Fibroblast of the conjunctiva (primary cell): Measurements from ENCODE around the gene GP5.

Source experiments
- DNase-seq: peaks from one replicate; pipeline ENCODE4 v3.0.0-alpha.2; 2010; ENCODE audit warnings: low read depth

GP5 gene

GRCh38 chr3:194396859-194397756 is 2.0 kb downstream of the GP5 start:
- no peak for DNase-seq

GRCh38 chr3:194396539-194396858 is 2.6 kb downstream of the GP5 start:
- no peak for DNase-seq

GRCh38 chr3:194395778-194396538 is 3.1 kb downstream of the GP5 start:
- DNase-seq: no peak

DNA sequence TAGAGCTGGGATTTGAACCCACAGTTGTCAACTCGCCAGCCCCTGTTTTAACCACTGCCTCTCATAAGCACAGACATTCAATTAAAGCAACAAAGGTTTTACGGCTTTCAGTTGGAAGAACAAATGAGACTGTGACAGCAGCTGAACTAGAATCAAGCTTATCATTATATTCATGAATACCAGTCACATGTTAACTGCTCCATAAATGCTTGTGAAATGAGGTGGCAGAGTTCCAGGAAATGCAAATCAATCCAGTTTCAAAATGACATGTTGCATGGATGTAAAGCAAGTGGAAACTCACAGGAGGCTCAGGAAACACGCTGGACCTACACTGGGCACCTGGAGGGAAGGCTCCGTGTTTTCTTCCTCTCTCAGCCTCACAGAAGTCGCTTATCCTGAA is 3.9 kb downstream of the GP5 start:
- DNase-seq: no peak

DNA sequence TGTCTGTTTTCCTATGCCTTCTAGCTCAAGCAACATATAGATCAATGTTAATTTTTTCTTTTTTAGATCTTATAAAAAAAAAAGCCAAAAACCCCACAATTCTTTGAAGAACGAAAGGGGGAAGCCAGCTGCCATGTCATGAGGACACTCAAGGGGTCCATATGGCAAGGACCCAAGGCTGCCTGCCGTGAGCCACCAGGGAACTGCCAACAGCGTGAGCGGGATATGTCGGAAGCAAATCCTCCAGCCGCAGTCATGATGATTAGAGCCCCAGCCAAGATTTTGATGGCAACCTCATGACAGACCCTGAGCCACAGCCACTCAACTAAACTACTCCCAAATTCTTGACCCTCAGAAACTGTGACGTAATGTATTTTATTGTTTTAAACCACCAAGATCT is 6.5 kb downstream of the GP5 start:
- DNase-seq: no peak

GRCh38 chr3:194390835-194391234 is 8.2 kb downstream of the GP5 start:
- DNase-seq: no peak

DNA sequence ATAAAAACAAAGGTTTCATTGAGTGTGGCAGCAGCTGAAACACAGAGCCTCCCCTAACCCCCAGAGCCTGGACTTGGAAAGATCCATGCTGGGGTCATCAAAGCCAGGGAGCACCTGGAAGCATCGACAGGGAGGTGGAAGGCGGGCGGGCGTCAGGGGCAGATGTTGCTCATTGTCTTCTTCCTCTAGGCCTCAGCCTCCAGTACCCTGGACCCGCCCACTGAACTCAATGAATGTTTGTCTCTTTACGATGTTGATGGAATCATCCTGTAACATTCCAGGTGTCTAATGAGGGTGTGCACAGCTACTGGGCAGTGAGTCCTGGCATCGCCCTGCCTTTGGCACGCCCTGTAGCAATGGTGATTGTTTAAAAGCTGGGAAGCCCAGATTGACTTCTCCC is 9.8 kb downstream of the GP5 start:
- DNase-seq: no peak

DNA sequence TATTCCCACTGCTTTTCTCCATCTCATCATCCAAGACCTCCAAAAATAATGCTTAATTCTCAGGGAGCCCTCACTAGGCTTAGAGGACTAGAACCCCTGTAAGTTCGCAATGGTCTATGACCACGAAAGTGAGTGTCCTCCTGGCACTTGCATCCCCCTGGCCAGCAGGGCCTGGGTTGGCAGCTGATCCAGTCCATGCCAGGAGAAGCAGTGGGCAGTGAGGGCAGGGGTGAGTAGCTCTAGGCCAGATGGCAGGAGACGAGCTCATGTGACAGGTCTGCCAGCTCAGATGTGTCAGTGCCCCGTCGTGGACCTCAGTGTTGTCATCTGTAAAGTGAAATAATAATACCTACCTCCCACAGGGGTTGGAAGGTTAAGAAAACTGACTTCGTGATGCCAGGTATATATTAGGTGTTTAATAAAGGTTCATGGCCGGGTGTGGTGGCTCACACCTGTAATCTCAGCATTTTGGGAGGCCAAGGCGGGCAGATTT is 11.1 kb downstream of the GP5 start:
- DNase-seq: no peak

DNA sequence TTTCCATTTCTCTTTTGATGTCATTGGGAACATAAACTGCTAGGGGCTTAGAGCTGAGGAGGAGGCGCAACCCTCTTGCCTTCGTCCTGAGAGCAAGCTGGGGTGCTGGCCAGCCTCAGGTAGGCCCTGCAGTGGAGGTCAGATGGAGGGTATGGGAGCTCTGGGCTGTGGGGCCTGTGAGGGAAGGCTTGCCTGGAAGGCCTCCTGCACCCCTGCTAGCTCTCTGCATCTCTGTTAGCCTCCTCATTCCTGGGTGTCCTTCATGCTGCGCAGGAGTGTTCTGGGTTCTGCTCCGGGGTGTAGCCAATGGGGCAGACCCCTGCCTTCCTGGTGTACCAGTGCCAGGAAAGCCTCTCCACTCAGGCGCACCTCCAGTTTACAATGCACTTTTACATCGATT is 11.8 kb downstream of the GP5 start:
- no peak for DNase-seq

GRCh38 chr3:194386648-194387047 is 12.4 kb downstream of the GP5 start:
- DNase-seq: no peak

- no peak for DNase-seq
Observed at GRCh38 chr3:194386066-194386465, 13.0 kb downstream of the GP5 start.

DNA sequence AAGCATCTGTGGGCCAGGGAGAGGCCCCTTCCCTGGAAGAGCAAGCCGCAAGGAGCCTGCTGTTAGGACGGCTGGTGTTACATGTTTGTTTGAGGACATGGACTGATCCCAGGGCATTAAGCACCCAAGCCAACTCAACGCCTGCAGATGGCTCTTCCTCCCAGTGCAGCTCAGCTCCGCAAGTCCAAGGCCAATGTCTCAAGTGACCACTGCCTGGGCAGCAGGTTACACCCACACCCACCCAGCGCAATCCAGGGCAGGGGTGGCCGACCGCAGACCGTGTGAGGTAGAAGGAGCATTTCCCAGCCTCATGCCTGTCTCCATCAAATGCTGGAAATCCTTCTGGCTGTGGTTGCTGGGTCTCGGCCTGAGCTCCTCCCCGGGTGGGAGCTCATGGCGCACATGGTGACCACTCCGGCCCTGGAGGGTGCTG is 14.5 kb downstream of the GP5 start:
- no peak for DNase-seq

DNA sequence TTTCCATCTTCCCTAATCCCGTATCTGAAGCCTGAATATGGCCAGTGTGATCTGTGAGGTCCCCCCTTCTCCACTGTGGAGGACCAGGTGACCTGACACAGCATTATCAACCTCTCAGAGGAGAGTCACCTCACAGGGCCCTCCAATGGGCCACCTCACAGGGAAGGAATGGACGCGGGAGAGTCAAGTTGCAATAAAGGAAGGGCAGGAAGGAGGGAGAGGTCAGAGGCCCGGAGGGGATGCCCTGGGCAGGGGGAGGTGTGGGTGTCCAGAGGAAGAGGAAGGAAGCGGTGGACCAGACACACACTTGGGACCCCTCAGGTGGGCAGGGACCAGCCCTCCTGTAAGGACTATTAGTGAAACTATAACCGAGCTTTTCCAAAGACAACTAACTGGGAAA is 14.9 kb downstream of the GP5 start:
- DNase-seq: no peak

DNA sequence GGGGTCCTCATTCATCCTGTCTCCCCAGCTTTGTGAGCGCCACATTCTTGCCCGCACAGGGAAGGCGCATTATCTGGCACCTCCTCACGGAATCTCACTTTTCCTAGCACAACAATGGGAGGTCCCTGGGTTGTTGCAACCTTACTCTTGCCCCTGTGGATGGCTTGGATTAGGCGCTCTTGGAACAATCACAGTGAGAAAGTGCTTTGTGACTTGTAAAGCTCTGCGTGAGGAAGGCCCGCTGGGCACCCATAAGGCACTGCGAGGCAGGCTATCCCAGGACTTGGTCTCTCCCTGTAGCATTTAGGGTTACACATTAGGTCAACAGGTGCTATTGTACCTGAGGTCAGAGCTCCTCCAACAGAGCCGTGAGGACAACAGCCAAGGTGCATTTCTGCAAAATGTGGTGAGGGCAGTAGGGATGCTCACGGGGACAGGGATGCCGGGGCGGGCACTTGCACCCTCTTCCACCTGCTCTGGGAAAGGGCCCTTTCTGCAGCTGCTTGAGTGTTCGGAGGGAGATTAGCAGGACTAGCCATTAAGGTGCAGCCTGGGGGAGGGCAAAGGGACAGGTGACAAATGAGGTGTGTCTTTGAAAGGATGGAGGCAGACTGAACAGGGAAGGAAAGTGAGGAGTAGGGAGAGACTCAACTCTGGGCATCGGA is 15.7 kb downstream of the GP5 start:
- DNase-seq: no peak

GRCh38 chr3:194382892-194383223 is 16.2 kb downstream of the GP5 start:
- DNase-seq: no peak

GRCh38 chr3:194382196-194382891 is 16.7 kb downstream of the GP5 start:
- DNase-seq: no peak

DNA sequence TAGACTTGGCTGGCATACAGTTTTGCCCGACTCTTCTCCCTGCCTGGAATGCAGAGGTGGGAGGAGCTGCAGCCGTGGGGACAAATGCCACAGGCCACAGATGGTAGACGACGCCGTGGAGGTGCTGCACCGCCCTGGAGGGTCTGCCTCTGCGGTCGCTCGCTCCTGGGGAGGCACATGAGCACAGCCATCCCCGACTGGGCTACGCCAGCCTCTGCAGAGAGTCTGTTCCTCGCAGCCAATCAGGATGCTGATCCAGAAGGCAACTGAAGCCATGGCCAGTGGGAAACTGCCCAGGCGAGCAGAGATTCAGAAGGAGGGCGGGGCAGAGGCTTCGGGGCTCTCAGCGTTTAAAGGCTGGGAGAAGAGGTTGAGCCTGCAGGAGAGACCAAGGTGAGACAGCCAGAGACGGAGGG is 17.6 kb downstream of the GP5 start:
- no peak for DNase-seq

DNA sequence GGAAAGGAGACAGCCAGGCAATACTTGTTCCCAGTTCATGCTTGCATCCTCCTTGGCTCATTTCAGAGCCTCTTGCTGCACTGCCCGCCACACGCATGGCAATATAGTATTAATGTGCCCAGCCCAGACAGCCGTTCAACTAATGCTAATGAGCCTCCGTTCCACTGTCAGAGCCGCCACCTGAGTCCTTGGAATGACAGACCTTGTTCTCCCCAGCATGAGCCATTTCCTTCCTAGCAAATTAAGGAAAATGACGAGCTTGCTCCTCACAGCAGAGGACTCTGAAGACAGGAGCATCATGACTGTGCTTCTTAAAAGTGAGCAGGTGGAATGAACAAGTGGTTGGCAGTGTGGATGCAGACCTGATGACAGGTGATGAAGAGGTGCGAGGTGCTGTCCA is 18.7 kb downstream of the GP5 start:
- no peak for DNase-seq

DNA sequence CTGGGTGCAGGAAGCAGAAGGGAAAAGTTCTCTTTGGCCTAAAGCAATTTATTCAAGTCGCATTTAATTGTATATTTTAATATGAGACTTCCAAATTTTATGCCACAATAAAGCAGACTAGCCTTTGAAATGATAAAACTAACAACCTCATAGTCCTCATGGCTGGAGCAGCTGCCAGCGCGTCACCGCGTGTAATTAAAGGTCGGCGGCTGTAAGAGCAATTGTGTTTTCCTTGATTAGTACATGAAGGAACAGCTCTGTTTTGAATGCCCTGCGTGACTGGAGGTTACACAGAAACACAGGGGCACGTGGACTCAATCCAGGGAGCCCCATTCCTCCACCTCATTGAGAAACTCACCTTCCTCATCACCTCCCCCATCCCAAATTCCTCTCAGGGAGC is 19.4 kb downstream of the GP5 start:
- DNase-seq: no peak

GRCh38 chr3:194379231-194379630 is 19.8 kb downstream of the GP5 start:
- no peak for DNase-seq

- no peak for DNase-seq
Observed at GRCh38 chr3:194377708-194378107, 21.4 kb downstream of the GP5 start.

DNA sequence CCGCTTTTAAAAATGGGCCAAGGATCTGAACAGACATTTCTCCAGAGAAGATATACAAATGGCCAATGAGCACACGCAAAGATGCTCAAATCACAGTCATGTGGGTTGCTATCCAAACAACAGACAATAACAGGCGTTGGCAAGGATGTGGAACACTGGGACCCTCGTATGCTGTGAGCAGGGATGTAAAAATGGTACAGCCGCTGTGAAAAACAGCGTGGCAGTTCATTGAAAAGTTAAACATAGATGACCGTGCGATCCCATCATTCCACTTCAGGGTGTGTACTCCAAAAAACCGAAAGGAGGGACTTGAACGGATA is 22.9 kb downstream of the GP5 start:
- no peak for DNase-seq
